Astrocyte (in vitro differentiated cells and primary cell): ENCODE results near the gene POLR1G. TPM values are rescaled to one million over a fixed set of nuclear protein-coding genes. Genes with fewer than 3 reads are reported as not detected.

Source experiments
- DNase-seq: peaks from one replicate; pipeline ENCODE4 v3.0.0-alpha.2; 2010; ENCODE audit warnings: low read depth
- FAIRE-seq: peaks from 2 replicates; lab custom pipeline; 2011; peaks lifted over from hg19 to GRCh38; lab: Jason Lieb, UNC
- H2AFZ ChIP-seq: 2 replicates; pipeline ENCODE4 v1.6.0; 2012; ENCODE audit warnings: low read depth, low read length, inconsistent platforms
- H3K27ac ChIP-seq: 2 replicates; pipeline ENCODE4 v1.5.1; 2011; ENCODE audit warnings: low read depth, low read length, inconsistent platforms
- H3K27me3 ChIP-seq: 2 replicates; pipeline ENCODE4 v1.6.0; 2011; ENCODE audit warnings: low read length, inconsistent platforms; ENCODE audit not compliant: insufficient read depth
- H3K36me3 ChIP-seq: 2 replicates; pipeline ENCODE4 v1.5.1; 2011; ENCODE audit warnings: low read length, inconsistent platforms; ENCODE audit not compliant: insufficient read depth
- H3K4me1 ChIP-seq: 2 replicates; pipeline ENCODE4 v1.5.1; 2011; ENCODE audit warnings: low read length, inconsistent platforms; ENCODE audit not compliant: insufficient read depth
- H3K4me2 ChIP-seq: 2 replicates; pipeline ENCODE4 v1.6.0; 2012; ENCODE audit warnings: low read length, inconsistent platforms
- H3K4me3 ChIP-seq: 2 replicates; pipeline ENCODE4 v1.5.1; 2011; ENCODE audit warnings: low read depth, mild to moderate bottlenecking, low read length, inconsistent platforms; ENCODE audit not compliant: insufficient read depth
- H3K79me2 ChIP-seq: 2 replicates; pipeline ENCODE4 v1.6.0; 2012; ENCODE audit warnings: mild to moderate bottlenecking, low read length, inconsistent platforms; ENCODE audit not compliant: insufficient read depth
- H3K9ac ChIP-seq: 2 replicates; pipeline ENCODE4 v1.6.0; 2012; ENCODE audit warnings: mild to moderate bottlenecking, low read length, inconsistent platforms
- H3K9me3 ChIP-seq: 2 replicates; pipeline ENCODE4 v1.5.1; 2012; ENCODE audit warnings: low read depth, mild to moderate bottlenecking, low read length, inconsistent platforms; ENCODE audit not compliant: insufficient read depth
- H4K20me1 ChIP-seq: 2 replicates; pipeline ENCODE4 v1.6.0; 2012; ENCODE audit warnings: low read length, inconsistent platforms; ENCODE audit not compliant: insufficient read depth
- H3K27ac Mint-ChIP-seq: one replicate; pipeline ENCODE4 v1.8.0; 2021; ENCODE audit warnings: mild to moderate bottlenecking, mixed read lengths; ENCODE audit not compliant: unreplicated experiment
- H3K27me3 Mint-ChIP-seq: one replicate; pipeline ENCODE4 v1.8.0; 2021; ENCODE audit warnings: low read depth, mixed read lengths; ENCODE audit not compliant: unreplicated experiment
- H3K36me3 Mint-ChIP-seq: one replicate; pipeline ENCODE4 v1.8.0; 2021; ENCODE audit warnings: low read depth, mixed read lengths; ENCODE audit not compliant: unreplicated experiment
- H3K4me1 Mint-ChIP-seq: one replicate; pipeline ENCODE4 v1.8.0; 2021; ENCODE audit warnings: low read depth, mixed read lengths; ENCODE audit not compliant: unreplicated experiment
- H3K4me3 Mint-ChIP-seq: one replicate; pipeline ENCODE4 v1.8.0; 2021; ENCODE audit warnings: mild to moderate bottlenecking, moderate library complexity, mixed read lengths; ENCODE audit not compliant: unreplicated experiment
- H3K9me3 Mint-ChIP-seq: one replicate; pipeline ENCODE4 v1.8.0; 2021; ENCODE audit warnings: mild to moderate bottlenecking, mixed read lengths; ENCODE audit not compliant: unreplicated experiment
- EZH2 ChIP-seq: IDR thresholded peaks from 2 replicates; pipeline ENCODE4 v1.6.1; 2012; ENCODE audit warnings: mild to moderate bottlenecking, low read length, inconsistent platforms; ENCODE audit not compliant: insufficient read depth
- total RNA-seq: library from RNA; stranded (reverse); gene quantifications from 2 replicates; pipeline ENCODE4 v1.2.1, GENCODE V29; 2021
- TF ChIP-seq, protein P1 (sequence below): IDR thresholded peaks from 2 replicates; pipeline ENCODE4 v1.5.1; 2011; ENCODE audit warnings: low read depth, mild to moderate bottlenecking, inconsistent platforms, low read length, moderate library complexity; ENCODE audit not compliant: insufficient read depth

Gene POLR1G
- total RNA-seq, 1 donor from 2014 or later: 12.8 TPM

DNA sequence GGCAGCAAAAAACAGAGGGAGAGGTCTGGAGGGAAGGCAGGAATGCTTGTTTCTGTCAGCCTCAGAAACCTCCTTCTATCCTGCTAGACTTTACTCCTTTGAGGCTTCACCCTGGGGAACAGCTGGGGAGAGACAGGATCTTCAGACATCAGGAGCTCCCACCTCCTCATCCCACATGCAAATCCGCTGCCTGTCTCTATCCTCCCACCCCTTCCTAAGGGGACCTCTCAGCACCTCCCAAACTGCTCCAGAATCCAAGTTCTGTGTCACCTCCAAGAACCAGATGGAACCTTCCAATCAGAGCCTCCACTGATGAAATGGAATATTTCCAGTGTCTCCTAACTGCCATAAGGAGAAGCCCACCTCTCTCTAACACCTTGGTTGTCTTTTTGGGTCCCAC lies 26.3 kb upstream of the POLR1G start:
- Histone ChIP-seq H3K27ac (no peak overlapping the region), H3K9ac (peak overlapping the region; percentile 1), H3K4me2 (no peak overlapping the region), H2AFZ (no peak overlapping the region), H3K4me1 (peaks cover 12% of the 10 kb centered on the region), H3K4me3 (no peak overlapping the region), H3K36me3 (no peaks in the 10 kb centered on the region), H3K27me3 (peaks cover 2% of the 10 kb centered on the region), H3K9me3 (no peaks in the 10 kb centered on the region), H3K79me2 (no peaks in the 10 kb centered on the region), H4K20me1 (no peaks in the 10 kb centered on the region)
- Mint-ChIP-seq H3K4me1 (no peaks in the 10 kb centered on the region), H3K27me3 (peaks cover 3% of the 10 kb centered on the region), H3K36me3 (peaks cover 10% of the 10 kb centered on the region), H3K27ac (no peak overlapping the region), H3K4me3 (peak overlapping the region; percentile 8), H3K9me3 (no peaks in the 10 kb centered on the region)
- no peak for FAIRE-seq
- TF ChIP-seq, protein P1, sequence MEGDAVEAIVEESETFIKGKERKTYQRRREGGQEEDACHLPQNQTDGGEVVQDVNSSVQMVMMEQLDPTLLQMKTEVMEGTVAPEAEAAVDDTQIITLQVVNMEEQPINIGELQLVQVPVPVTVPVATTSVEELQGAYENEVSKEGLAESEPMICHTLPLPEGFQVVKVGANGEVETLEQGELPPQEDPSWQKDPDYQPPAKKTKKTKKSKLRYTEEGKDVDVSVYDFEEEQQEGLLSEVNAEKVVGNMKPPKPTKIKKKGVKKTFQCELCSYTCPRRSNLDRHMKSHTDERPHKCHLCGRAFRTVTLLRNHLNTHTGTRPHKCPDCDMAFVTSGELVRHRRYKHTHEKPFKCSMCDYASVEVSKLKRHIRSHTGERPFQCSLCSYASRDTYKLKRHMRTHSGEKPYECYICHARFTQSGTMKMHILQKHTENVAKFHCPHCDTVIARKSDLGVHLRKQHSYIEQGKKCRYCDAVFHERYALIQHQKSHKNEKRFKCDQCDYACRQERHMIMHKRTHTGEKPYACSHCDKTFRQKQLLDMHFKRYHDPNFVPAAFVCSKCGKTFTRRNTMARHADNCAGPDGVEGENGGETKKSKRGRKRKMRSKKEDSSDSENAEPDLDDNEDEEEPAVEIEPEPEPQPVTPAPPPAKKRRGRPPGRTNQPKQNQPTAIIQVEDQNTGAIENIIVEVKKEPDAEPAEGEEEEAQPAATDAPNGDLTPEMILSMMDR: no peak
- TF ChIP-seq EZH2: no peak
- DNase-seq: no peak

DNA sequence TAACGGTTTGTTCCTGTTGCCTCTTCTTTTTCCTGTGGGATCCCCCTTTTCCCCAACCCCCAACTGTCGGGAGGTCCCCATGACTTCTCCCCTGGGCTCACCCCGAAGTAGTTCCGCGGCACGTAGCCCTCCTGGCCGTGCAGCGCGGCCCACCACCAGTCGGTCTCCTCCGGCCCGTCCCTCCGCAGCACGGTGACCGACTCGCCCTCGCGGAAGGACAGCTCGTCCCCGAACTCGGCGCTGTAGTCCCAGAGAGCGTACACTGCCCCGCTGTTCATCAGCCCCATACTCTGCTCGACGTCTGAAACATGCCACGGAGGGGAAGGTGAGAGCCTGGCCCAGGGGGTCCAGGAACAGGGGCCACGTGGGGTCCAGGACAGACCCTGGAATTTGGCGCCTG lies 24.0 kb upstream of the POLR1G start:
- Histone ChIP-seq H2AFZ (no peak overlapping the region), H3K4me3 (no peak overlapping the region), H3K9ac (no peak overlapping the region), H3K4me2 (no peak overlapping the region), H3K27me3 (peaks cover 10% of the 10 kb centered on the region), H4K20me1 (no peaks in the 10 kb centered on the region), H3K27ac (no peak overlapping the region), H3K36me3 (no peaks in the 10 kb centered on the region), H3K9me3 (no peaks in the 10 kb centered on the region), H3K79me2 (no peaks in the 10 kb centered on the region), H3K4me1 (peaks cover 17% of the 10 kb centered on the region)
- FAIRE-seq (no peak), DNase-seq (no peak)
- Mint-ChIP-seq H3K27ac (no peak overlapping the region), H3K4me3 (no peak overlapping the region), H3K4me1 (no peaks in the 10 kb centered on the region), H3K36me3 (peaks cover 13% of the 10 kb centered on the region), H3K9me3 (no peaks in the 10 kb centered on the region), H3K27me3 (peaks cover 6% of the 10 kb centered on the region)
- TF ChIP-seq, protein P1: no peak
- no peak for TF ChIP-seq EZH2

DNA sequence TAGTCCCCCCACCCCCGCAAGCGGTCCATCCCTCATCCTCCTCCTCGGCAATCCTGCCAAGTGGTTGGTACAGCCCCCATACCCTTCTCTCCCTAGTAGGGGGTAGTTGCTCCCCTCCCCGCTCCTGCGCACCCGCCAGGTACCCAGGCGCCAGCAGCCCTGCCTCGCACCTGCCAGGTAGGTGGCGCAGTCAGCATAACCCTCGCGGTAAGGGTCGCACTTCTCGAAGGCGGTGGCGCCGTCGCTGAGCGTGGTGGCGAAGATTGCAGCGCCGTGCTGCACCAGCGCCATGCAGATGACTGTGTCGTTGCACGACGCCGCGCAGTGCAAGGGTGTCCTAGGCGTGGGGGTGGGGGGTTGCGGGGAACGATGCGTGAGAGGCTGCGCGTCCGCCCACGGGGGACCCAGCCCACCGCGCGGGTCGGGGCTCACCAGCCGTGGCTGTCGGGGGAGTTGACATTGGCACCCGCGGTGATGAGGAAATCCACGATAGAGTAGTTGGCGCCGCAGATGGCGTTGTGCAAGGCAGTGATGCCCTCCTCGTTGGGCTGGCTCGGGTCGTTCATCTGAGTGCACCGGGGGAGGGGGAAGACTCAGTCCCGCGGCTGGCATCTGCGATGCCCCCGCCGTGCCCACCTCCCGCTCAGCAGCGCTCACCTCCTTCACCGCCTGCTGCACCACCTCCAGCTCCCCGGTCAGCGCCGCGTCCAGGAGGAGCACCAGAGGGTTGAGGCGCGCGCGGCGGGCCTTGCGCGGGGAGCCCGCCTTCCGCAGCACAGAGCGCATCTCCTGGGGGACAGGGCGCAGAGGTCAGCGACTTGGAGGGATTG lies 20.8 kb upstream of the POLR1G start:
- no peaks in the 10 kb centered on the region for H3K4me1 Mint-ChIP-seq
- Histone ChIP-seq H3K9ac (no peak overlapping the region), H3K4me3 (no peak overlapping the region), H3K36me3 (no peaks in the 10 kb centered on the region), H3K4me2 (peak overlapping the region; percentile 72), H3K79me2 (no peaks in the 10 kb centered on the region), H3K9me3 (no peaks in the 10 kb centered on the region), H3K4me1 (peaks cover 11% of the 10 kb centered on the region), H2AFZ (peak overlapping the region; percentile 52), H3K27ac (no peak overlapping the region), H4K20me1 (no peaks in the 10 kb centered on the region), H3K27me3 (peaks cover 10% of the 10 kb centered on the region)
- TF ChIP-seq, protein P1: no peak
- no peak for TF ChIP-seq EZH2
- H3K27me3 Mint-ChIP-seq: peaks cover 9% of the 10 kb centered on the region
- H3K27ac Mint-ChIP-seq: no peak overlapping the region
- peaks cover 12% of the 10 kb centered on the region for H3K36me3 Mint-ChIP-seq
- FAIRE-seq (no peak), DNase-seq (no peak)
- H3K4me3 Mint-ChIP-seq: no peak overlapping the region
- no peaks in the 10 kb centered on the region for H3K9me3 Mint-ChIP-seq
